HG03175 (cell line): ENCODE results near the gene RBPJL.
A peak's percentile ranks its signal among the peaks of the same experiment; 100 is the strongest.

ENCODE experiments used
- ATAC-seq: cut with Tn5 transposase; IDR thresholded peaks from one replicate; pipeline ENCODE4 v1.9.1; 2021; ENCODE audit warnings: mild to moderate bottlenecking, moderate library complexity; ENCODE audit not compliant: unreplicated experiment

RBPJL gene

DNA sequence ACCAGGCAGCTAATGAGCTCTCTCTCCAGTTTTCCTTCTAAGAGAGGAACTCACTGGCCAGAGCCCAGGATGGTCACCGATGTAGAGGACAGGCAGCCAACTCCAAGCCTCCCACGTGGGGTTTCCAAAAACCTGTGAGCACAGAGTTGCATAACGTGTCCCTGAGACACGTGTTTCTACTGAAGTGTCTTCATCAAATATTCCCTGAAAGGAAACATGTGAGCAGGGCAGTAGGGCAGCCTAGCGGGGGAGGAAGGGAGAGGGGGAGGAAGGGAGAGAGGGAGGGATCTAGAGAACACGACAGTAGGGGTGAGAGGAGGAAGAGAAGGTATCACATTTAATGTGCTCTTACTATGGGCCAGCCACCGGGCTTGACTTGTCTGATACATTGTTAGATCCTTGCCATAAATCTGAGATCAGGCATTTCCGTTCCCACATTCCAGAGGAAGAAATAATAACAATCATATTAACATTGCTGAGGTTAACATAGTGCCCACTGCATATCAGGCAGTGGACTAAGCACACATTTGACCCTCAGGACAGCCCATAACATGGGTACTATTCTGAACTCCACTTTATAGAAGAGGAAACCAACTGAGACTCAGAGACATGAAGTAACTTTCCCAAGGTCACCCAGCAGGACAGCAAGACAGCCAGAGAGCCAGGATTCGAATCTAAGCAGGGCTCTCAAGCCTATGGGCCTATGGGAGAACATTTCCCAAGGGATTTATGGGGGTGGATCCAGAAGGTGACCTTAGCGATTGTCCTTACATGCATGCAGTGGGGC is 51.8 kb downstream of the RBPJL start:
- no peak for ATAC-seq

DNA sequence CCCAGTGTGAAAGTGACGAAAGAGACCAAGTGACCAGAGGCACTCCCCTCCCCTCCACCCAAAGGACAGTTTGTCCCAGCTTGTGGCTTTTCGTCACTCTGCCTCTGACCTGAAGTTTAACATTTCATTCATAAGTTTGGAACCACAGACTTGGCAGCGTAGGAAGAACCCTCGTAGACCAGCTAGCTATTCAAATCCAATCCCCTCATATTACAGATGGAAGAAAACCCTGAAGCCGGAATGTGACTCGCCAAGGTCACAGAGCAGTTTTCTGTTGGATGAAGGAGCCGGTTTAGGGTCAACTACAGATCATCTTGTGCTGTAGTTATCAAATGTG is 52.4 kb downstream of the RBPJL start:
- ATAC-seq, result no peak

DNA sequence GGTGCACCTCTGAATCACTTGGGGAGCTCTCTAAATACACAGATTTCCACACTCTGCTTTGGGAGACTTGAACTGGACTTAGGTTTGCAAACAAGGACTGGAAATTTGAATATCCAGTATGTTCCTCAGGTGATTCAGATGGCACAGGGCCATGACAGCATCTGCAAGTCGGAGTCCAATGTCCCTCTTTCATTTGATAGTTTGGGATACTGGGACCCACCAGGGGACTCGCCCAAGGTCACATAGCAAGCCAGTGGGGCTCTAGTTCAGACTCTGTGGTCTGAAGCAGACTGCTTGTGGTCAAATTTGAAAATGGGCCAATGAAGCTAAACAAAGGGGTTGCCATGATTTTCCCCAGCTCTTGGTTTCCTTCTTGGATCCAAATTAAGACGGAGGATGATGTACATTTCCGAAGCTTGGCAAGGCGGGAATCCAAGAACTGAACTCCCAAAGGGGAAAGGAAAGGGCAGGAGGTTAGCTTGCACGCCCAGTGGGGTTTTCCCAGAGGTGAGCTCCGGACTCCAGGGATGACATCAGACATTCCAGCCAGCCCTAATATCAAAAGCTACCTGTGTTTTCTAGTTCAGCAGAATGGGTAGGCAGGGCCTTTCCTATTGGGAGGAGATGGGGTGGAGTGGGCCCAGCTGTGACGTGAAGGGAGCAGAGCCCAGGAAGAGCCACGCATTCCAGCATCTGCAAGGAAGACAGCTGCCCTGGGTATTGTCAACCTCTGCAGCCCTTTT is 52.9 kb downstream of the RBPJL start:
- no peak for ATAC-seq

DNA sequence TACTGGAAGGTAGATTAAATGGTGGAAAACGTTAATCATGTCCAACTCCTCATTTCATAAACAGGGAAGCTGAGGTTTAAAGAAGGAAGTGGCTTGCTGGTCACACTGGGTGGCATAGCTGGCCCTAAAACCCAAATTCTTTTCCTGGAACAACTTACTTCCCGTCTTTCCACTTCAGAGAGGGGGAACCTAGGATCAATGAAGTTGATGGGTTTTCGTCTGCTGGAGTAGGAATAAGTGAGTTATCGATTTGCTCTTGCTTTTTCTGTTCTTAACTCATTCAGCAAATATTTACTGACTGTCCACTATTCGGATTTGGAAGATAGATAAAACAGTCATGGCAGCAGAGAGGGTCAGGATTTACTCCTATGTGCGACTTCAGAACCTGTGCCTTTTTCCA is 55.2 kb downstream of the RBPJL start:
- ATAC-seq, result no peak

DNA sequence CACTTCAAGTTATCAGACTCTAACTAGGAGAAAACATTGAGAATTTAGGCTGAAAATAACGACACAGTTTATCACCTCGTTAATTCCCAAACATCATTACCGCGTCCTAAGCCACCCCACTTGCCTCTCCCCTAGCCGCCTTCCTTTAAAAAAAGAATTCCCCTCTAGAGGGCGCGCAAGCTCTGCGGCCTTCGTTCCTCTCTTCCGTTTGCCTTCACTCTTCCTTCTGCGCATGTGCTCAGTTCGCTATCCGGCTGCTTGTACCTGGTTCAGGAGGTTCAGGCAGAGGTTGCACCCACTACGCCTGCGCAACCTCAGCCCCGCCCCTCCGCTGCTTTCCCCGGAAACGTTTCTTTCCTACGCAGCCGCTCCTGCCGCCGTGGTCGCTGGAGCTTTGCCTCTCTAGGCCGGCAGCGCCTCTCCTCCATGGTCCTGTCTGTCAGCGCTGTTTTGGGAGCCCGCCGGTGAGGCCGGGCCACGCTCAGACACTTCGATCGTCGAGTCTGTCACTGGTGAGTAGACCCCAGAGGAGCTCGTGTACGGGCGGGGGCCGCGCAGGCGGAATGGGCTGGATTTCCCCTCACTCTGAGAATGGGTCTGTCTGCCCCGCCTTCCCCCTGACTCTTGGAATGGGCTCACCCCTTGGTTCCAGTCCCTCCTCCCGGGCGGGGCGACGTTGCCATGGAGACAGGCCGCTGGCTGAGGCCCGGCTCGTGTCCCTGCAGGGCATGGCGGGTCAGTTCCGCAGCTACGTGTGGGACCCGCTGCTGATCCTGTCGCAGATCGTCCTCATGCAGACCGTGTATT is 56.4 kb downstream of the RBPJL start, which contains the start of gene SYS1:
SYS1 (plus strand) TSS at position 353 of the 807 bp plus-strand sequence; CDS start at position 729, 376 bp downstream.
- peak; percentile 87 for ATAC-seq

DNA sequence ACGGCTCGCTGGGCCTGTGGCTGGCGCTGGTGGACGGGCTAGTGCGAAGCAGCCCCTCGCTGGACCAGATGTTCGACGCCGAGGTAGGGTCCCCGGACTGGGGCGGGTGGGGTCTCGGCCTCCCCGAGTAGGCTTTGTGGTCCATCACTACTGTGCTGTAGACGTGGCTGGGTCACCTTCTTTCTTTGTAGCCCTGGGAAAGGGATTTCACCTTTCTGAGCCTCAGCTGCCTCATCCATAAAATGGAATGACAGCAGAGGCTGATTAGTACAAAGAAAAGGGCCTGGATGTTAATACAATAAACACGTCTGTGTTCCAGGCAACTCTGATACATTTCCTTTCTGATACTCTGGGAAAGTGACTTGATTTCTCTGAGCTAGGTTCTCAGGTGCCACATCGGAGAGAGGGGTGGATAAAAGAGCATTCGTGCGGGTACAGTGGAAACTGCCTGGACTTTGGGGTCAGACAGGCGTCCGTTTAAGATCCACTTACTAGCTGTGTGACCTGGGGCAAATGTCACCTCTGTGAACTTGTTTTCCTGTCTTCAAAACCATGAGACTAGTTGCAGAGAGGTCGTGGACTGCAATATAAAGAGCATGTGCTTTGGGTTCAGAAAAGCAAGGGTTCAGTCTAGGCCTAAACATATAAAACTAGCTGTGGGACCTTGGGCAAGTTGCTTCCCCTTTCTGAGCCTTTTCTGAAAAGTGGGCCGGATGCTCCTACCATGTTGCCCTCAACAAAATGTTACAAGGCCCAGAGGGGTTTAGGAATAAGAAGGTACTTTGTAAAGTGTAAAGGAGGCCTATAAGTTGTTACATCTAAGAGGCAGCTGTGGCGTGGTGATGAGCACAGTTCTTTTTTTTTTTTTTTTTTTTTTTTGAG is 57.2 kb downstream of the RBPJL start:
- no peak for ATAC-seq

DNA sequence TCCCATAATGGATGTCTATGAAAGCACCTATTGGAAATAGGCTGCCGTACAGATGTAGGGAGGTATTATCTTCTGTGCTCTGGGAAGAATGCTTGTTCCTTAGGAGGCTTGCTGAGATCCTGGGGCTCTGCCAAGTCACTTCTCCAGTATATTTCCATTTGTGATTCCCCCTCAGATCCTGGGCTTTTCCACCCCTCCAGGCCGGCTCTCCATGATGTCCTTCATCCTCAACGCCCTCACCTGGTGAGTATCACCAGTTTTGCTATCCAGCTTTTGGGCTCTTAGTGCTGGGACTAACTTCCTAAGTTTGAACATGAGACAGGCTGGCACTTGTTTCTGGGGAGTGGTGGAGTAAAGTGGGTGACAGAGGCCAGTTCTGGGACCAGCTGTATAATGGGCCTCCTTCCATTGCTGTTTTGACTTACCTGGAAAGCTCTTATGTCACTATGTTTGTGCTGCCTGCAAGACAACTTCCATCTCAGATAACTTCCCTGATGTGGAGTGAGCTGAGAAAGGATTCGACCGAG is 58.9 kb downstream of the RBPJL start:
- no peak for ATAC-seq

DNA sequence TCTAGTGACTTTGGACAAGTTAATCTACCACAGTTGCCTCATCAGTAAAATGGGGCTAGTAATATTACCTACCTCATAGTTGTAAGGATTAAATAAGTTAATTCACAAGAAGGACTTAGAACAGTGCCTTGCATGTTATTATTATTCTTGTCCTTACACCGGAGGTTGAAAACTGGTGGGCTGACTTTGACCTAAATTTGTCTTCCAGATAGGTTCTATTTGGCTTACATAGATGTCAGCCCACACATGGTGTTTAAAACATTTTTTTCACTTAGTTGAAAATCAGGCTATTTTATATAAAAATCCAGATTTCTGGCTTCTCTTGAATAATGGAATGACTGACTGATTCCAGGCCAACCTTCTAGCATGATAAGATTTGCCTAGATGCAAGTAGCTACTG is 59.6 kb downstream of the RBPJL start:
- ATAC-seq, result no peak

DNA sequence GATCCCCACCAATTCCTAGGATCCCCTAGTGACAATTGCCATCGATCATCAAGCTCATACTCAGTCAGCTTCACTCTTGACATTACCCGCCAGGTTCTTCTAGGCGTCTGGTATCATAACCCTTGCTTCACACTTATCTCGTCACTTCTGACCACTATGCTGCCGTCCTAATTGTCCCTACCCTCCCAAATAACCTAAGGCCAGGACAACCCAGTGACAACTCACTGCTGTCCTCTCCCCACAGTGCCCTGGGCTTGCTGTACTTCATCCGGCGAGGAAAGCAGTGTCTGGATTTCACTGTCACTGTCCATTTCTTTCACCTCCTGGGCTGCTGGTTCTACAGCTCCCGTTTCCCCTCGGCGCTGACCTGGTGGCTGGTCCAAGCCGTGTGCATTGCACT is 60.0 kb downstream of the RBPJL start:
- ATAC-seq, result no peak

DNA sequence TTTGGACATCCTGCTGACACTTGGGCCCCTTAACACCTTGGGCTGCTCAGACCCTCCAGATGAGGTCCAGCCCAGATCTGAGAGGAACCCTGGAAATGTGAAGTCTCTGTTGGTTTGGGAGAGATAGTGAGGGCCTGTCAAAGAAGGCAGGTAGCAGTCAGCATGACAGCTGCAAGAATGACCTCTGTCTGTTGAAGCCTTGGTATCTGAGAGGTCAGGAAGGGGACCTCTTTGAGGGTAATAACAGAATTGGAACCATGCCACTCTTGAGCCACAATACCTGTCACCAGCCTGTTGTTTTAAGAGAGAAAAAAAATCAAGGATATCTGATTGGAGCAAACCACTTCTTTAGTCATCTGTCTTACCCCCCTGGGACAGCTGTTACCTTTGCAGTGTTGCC is 60.5 kb downstream of the RBPJL start:
- ATAC-seq, result no peak
